ENCODE data around the gene FGFR2.

Gene FGFR2

GRCh38 chr10:121551210-121551885 is 46.9 kb downstream of the FGFR2 start:
- no peak for DNase-seq

GRCh38 chr10:121544301-121544869 is 53.9 kb downstream of the FGFR2 start:
- DNase-seq = no peak

GRCh38 chr10:121543545-121543944 is 54.7 kb downstream of the FGFR2 start:
- no peak for DNase-seq

GRCh38 chr10:121541450-121542120 is 56.7 kb downstream of the FGFR2 start:
- no peak for DNase-seq

GRCh38 chr10:121540732-121541395 is 57.4 kb downstream of the FGFR2 start:
- DNase-seq = no peak

GRCh38 chr10:121539786-121540185 is 58.5 kb downstream of the FGFR2 start:
- DNase-seq = no peak

GRCh38 chr10:121536310-121536913 is 61.8 kb downstream of the FGFR2 start:
- DNase-seq = no peak

- DNase-seq = no peak
Measured at GRCh38 chr10:121535381-121535780, 62.9 kb downstream of the FGFR2 start.

- DNase-seq = no peak
Measured at GRCh38 chr10:121532292-121532864, 65.9 kb downstream of the FGFR2 start.

- DNase-seq = no peak
Measured at GRCh38 chr10:121531830-121532178, 66.4 kb downstream of the FGFR2 start.

GRCh38 chr10:121531076-121531829 is 67.0 kb downstream of the FGFR2 start:
- DNase-seq = no peak

- no peak for DNase-seq
Measured at GRCh38 chr10:121530481-121531075, 67.7 kb downstream of the FGFR2 start.

- no peak for DNase-seq
Measured at GRCh38 chr10:121527690-121528089, 70.6 kb downstream of the FGFR2 start.

- DNase-seq = no peak
Measured at GRCh38 chr10:121526801-121527221, 71.4 kb downstream of the FGFR2 start.

GRCh38 chr10:121526135-121526790 is 72.0 kb downstream of the FGFR2 start:
- no peak for DNase-seq

- no peak for DNase-seq
Measured at GRCh38 chr10:121525251-121526134, 72.8 kb downstream of the FGFR2 start.

GRCh38 chr10:121524157-121524817 is 74.0 kb downstream of the FGFR2 start:
- no peak for DNase-seq

- no peak for DNase-seq
Measured at GRCh38 chr10:121522831-121523230, 75.4 kb downstream of the FGFR2 start.

- DNase-seq = no peak
Measured at GRCh38 chr10:121521794-121522556, 76.3 kb downstream of the FGFR2 start.

Data from activated CD4-positive, alpha-beta T cell treated with anti-CD3 and anti-CD28 coated beads, Interleukin-2, Interleukin-6, amounts not matched to agents 100 ng/mL and 50 ng/mL, durations not matched to agents 16 hours and 8 hours (primary cell).